A549 treated with RU486 at 1 μM for 4 hours (cell line): ENCODE results near the gene MATN3. TPM values are rescaled to one million over a fixed set of nuclear protein-coding genes. Genes with fewer than 3 reads are reported as not detected.

Experiments
- total RNA-seq: library from RNA; stranded (reverse); fragments of 200-300 nt; extraction: Qiagen RNA extraction; gene quantifications from 5 replicates; pipeline ENCODE4 v1.2.3, GENCODE V29; 2022; ENCODE audit warnings: low read depth

MATN3 gene
- 9.0 to 15.5 TPM (median 13.7 TPM) in 5 replicates for total RNA-seq

DNA sequence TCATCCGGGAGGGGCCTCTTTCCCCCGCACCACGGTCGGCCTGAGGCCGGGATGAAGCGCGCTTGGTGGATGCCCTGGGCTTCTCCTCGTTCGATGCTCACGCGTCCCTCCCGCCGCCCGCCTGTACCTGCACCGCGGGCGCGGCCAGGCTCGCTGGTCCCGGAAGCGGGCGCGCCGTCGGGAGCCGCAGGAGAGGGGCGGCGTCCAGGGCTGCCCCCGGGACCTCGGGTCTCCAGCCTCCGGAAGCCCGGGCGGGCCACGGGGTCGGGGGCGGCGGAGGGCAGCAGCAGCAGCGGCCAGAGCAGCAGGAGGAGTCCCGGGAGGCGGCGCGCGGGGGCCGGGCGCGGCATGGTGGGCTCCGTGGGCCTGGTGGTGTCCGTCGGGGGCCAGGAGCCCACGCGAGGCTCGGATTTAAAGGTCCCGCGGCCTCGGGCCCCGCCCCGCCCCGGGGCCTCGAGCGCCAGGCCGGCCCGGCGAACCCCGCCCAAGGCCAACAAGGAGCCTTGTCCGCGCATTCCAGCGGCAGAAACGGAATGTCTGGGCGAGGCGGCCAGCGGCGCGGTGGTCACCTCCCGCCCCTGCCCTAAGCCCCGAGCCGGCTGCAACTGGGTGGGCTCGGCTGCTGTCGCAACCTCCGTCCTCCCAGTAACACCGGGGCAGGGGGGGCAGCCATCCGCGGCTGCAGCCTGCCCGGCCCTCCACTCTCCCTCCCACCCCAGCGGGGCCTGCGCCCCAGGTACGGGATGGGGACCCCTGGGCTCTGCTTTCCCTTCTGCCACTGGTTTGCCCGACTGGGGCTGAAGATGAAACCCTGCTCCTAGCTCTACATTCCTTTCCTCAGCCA lies at the start of gene MATN3:
MATN3 (minus strand) TSS at position 387 of the 844 bp plus-strand sequence; CDS start at position 350, 37 bp downstream.

GRCh38 chr2:20051532-20052228 lies 39.2 kb upstream of the MATN3 start, which contains the start of gene LAPTM4A:
LAPTM4A (minus strand) TSS chr2:20051628; CDS start chr2:20051520, 108 bp downstream.

DNA sequence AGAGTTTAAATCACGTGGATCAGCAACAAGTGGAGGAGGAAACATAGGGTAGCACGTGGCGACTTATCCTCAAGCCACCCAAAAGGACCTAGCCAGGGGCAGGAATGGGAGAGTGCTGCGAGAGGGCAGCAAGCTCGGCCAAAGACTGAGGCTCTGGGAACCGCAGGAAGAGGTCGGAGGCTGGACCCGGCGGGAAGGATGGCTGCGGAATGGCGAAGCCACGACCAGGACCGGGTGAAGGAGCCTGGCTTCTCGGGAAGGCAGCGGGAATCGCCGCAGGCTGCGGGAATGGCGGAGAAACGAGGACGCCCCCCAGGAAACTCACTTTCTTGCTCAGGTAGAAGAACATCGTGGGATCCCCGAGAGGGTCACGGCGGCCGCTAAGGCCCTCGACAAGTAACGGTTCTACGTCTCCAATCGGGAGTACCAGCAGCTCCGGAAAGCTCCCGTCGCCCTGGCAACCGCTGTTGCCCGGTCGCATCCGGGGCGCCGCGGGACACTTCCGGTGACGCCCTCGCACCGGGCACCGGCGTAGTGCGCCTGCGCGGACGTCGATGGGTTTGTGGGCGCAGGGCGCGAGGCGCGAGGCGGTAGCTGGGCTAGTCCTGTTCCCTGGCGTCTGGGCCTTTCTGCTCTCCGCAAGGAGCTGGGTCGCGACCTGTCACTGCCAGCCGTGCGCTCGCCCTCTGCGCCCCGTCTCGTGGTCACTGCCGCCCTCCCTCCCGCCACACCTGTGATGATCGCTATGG lies 22.6 kb downstream of the MATN3 start, which contains the start of gene WDR35:
WDR35 (minus strand) TSS at position 439 of the 749 bp plus-strand sequence; CDS start at position 349, 90 bp downstream.

Other genes starting within 250 kb of the MATN3 start
- 7.0 to 15.6 TPM (median 12.8 TPM) in 5 replicates for gene TTC32, start 110.7 kb downstream of the MATN3 start, total RNA-seq
- 11.6 to 19.0 TPM (median 15.0 TPM) in 5 replicates for gene WDR35, start 22.6 kb downstream of the MATN3 start, total RNA-seq
- 139 to 293 TPM (median 283 TPM) in 5 replicates for gene LAPTM4A, start 39.0 kb upstream of the MATN3 start, total RNA-seq
- gene SDC1, start 212.5 kb upstream of the MATN3 start, total RNA-seq, result 151 to 223 TPM (median 171 TPM) in 5 replicates